GM12801 (cell line): ENCODE data around the gene ATP8B4.

Experiments used
- TF ChIP-seq, protein P1 (sequence below): IDR thresholded peaks from one replicate; pipeline ENCODE4 v1.5.1; 2011; ENCODE audit warnings: control low read depth; ENCODE audit not compliant: insufficient read length; ENCODE audit errors: extremely low read depth

Gene ATP8B4

GRCh38 chr15:49809894-49810609 lies 309.0 kb downstream of the ATP8B4 start:
- TF ChIP-seq, protein P1, sequence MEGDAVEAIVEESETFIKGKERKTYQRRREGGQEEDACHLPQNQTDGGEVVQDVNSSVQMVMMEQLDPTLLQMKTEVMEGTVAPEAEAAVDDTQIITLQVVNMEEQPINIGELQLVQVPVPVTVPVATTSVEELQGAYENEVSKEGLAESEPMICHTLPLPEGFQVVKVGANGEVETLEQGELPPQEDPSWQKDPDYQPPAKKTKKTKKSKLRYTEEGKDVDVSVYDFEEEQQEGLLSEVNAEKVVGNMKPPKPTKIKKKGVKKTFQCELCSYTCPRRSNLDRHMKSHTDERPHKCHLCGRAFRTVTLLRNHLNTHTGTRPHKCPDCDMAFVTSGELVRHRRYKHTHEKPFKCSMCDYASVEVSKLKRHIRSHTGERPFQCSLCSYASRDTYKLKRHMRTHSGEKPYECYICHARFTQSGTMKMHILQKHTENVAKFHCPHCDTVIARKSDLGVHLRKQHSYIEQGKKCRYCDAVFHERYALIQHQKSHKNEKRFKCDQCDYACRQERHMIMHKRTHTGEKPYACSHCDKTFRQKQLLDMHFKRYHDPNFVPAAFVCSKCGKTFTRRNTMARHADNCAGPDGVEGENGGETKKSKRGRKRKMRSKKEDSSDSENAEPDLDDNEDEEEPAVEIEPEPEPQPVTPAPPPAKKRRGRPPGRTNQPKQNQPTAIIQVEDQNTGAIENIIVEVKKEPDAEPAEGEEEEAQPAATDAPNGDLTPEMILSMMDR = no peak

DNA sequence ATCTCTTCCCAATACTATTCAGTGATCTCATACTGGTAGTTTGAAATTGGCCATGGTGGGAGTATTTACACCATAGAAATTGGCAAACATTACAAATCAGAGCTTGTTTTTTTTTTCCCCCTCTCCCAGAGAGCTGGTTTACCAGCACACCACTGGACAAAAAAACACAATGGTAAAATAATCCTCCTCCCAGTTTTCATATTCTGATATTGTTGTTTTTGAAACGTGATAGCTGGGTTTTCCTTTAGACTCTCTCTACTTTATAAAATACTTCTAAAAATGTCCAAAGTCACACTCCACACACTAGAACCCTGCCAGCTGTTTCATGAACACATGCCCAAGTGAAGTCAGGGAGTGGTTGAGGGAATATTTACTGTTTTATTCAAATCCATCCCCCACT lies 310.7 kb downstream of the ATP8B4 start:
- TF ChIP-seq, protein P1 = no peak
